Measurements from ENCODE around the gene HEBP1. TPM values are rescaled to one million over a fixed set of nuclear protein-coding genes. Genes with fewer than 3 reads are reported as not detected.
A peak's percentile ranks its signal among the peaks of the same experiment; 100 is the strongest.
"Not testable (repeated sequence)": the region's sequence is repeated elsewhere in the genome, so short reads cannot be mapped to it uniquely, and the experiment has no call there.

Gene HEBP1
- total RNA-seq, 2 donors from 2014 or later, result 30.0 to 40.3 TPM

DNA sequence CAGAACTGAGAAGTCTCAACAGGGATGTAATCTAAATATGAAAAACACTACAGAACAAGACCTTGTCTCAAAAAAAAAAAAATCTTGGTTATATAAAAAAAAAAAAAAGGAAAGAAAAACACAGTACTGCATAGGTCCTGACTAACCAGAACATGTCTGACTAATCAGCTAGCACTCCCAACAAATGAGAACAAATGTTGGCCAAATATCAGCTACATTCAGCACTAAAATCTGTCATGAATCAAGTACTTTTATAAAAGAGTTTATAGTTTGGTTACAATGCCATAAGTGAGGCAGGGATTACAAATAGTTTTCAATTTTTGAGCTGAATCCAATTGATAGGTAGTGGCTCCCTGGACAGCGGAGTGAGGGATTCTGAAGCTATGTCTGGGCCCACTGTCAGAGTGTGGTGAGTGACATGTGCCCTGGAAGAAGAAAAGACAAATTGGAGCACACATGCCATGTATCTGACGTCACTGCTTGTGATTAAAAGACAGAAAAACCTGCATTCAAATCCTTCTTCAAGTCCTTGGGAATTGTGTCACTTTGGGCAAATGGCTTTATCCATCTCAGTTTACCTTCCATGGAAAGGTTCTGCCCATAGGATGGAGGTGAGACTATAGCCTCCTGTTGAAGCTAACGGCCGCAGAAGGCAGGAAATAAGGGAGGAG is 38.6 kb upstream of the HEBP1 start:
- Histone ChIP-seq H3K27ac (peak overlapping the region in 1 of 2 donors; percentile 40), H3K9me3 (no peaks in the 10 kb centered on the region), H3K4me1 (replicated peaks) (peaks cover 5% of the 10 kb centered on the region), H3K36me3 (no peaks in the 10 kb centered on the region), H3K4me3 (no peak overlapping the region), H3K27me3 (replicated peaks; ENCODE audit: insufficient read depth) (no peaks in the 10 kb centered on the region)
- TF ChIP-seq, protein P1, sequence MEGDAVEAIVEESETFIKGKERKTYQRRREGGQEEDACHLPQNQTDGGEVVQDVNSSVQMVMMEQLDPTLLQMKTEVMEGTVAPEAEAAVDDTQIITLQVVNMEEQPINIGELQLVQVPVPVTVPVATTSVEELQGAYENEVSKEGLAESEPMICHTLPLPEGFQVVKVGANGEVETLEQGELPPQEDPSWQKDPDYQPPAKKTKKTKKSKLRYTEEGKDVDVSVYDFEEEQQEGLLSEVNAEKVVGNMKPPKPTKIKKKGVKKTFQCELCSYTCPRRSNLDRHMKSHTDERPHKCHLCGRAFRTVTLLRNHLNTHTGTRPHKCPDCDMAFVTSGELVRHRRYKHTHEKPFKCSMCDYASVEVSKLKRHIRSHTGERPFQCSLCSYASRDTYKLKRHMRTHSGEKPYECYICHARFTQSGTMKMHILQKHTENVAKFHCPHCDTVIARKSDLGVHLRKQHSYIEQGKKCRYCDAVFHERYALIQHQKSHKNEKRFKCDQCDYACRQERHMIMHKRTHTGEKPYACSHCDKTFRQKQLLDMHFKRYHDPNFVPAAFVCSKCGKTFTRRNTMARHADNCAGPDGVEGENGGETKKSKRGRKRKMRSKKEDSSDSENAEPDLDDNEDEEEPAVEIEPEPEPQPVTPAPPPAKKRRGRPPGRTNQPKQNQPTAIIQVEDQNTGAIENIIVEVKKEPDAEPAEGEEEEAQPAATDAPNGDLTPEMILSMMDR (IDR thresholded peaks at IDR 0.05), result no peak
- TF ChIP-seq POLR2A (IDR thresholded peaks at IDR 0.05) (no peak), POLR2AphosphoS5 (IDR thresholded peaks at IDR 0.05) (no peak)
- intact Hi-C loops (cut with DNase I), result no loop called here
- 47% methylated on average over 4 of the region's 4 CpGs for WGBS
- DNase-seq (ENCODE audit: low spot score), result no peak

DNA sequence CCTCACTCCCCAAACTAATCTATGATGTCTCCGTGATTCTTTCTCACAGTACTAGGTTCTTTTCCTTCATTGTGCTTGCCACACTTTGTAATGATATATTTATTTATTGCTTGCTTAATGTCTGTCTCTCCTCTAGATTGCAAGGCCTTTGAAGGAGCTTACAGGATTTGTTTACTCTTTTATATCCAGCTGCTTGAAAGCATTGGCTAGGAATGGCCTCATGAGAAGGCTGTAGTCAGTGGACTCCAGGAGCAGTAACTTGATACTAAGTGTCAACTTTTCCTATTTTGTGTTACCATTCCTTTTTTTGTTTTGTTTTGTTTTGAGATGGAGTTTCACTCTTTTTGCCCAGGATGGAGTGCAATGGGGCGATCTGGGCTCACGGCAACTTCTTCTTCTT is 36.8 kb upstream of the HEBP1 start:
- Histone ChIP-seq H3K9me3 (no peaks in the 10 kb centered on the region), H3K4me1 (replicated peaks) (peaks cover 5% of the 10 kb centered on the region), H3K4me3 (no peak overlapping the region), H3K27me3 (replicated peaks; ENCODE audit: insufficient read depth) (no peaks in the 10 kb centered on the region), H3K36me3 (no peaks in the 10 kb centered on the region), H3K27ac (no peak overlapping the region)
- no peak for DNase-seq (ENCODE audit: low spot score)
- intact Hi-C loops (cut with DNase I), result no loop called here
- WGBS, result 88% methylated on average over 3 of the region's 3 CpGs
- TF ChIP-seq POLR2A (IDR thresholded peaks at IDR 0.05) (no peak), POLR2AphosphoS5 (IDR thresholded peaks at IDR 0.05) (no peak)
- TF ChIP-seq, protein P1 (IDR thresholded peaks at IDR 0.05), result no peak

DNA sequence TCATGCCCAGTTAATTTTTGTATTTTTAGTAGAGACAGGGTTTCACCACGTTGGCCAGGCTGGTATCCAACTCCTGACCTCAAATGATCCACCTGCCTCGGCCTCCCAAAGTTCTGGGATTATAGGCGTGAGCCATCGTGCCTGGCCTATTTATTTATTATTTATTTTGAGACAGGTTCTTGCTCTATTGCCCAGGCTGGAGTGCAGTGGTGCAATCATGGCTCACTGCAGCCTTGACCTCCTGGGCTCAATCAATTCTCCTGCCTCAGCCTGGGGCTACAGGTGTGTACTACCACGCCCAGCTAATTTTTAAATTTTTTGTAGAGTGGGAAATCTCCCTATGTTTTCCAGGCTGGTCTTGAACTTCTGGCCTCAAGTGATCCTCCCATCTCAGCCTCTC is 35.3 kb upstream of the HEBP1 start:
- intact Hi-C loops (cut with DNase I); H3K4me1 ChIP-seq (replicated peaks); H3K9me3 ChIP-seq; H3K4me3 ChIP-seq; H3K36me3 ChIP-seq; DNase-seq (ENCODE audit: low spot score); H3K27ac ChIP-seq; H3K27me3 ChIP-seq (replicated peaks; ENCODE audit: insufficient read depth): not testable (repeated sequence)
- 87% methylated on average over 5 of the region's 5 CpGs for WGBS

GRCh38 chr12:13033476-13033875 is 33.4 kb upstream of the HEBP1 start:
- H3K9me3 ChIP-seq, result no peaks in the 10 kb centered on the region
- no peak overlapping the region for H3K4me3 ChIP-seq
- WGBS, result 96% methylated on average over 5 of the region's 5 CpGs
- H3K27me3 ChIP-seq (replicated peaks; ENCODE audit: insufficient read depth), result no peaks in the 10 kb centered on the region
- TF ChIP-seq POLR2AphosphoS5 (IDR thresholded peaks at IDR 0.05) (no peak), POLR2A (IDR thresholded peaks at IDR 0.05) (no peak)
- TF ChIP-seq, protein P1 (IDR thresholded peaks at IDR 0.05), result no peak
- no peak for DNase-seq (ENCODE audit: low spot score)
- no peaks in the 10 kb centered on the region for H3K4me1 ChIP-seq (replicated peaks)
- no peak overlapping the region for H3K27ac ChIP-seq
- no peaks in the 10 kb centered on the region for H3K36me3 ChIP-seq
- intact Hi-C loops (cut with DNase I), result no loop called here

GRCh38 chr12:13032164-13032563 is 32.1 kb upstream of the HEBP1 start:
- Histone ChIP-seq H3K4me3 (no peak overlapping the region), H3K27me3 (replicated peaks; ENCODE audit: insufficient read depth) (no peaks in the 10 kb centered on the region), H3K9me3 (no peaks in the 10 kb centered on the region), H3K36me3 (no peaks in the 10 kb centered on the region), H3K27ac (no peak overlapping the region), H3K4me1 (replicated peaks) (peaks cover under 1% of the 10 kb centered on the region)
- WGBS, result 87% methylated on average over 2 of the region's 2 CpGs
- TF ChIP-seq, protein P1 (IDR thresholded peaks at IDR 0.05), result no peak
- TF ChIP-seq POLR2AphosphoS5 (IDR thresholded peaks at IDR 0.05), result no peak
- no peak for TF ChIP-seq POLR2A (IDR thresholded peaks at IDR 0.05)
- DNase-seq (ENCODE audit: low spot score), result no peak
- intact Hi-C loops (cut with DNase I), result no loop called here

All from prostate gland (tissue), 2 donors.